Colonic mucosa (tissue), 4 donors: ENCODE measurements around the gene FAM50A. TPM values are rescaled to one million over a fixed set of nuclear protein-coding genes. Genes with fewer than 3 reads are reported as not detected.

Experiments used
- DNase-seq: peaks from one replicate; pipeline ENCODE4 v3.0.0-alpha.2; 2020
- H3K27ac ChIP-seq: fragments of 200-600 bp; one replicate; pipeline ENCODE4 v1.8.0; 2021
- H3K27me3 ChIP-seq: fragments of 200-600 bp; one replicate; pipeline ENCODE4 v1.8.0; 2021
- H3K36me3 ChIP-seq: fragments of 200-600 bp; one replicate; pipeline ENCODE4 v1.8.0; 2021
- H3K4me1 ChIP-seq: fragments of 200-600 bp; one replicate; pipeline ENCODE4 v1.8.0; 2021; ENCODE audit warnings: mild to moderate bottlenecking
- H3K4me3 ChIP-seq: fragments of 200-600 bp; one replicate; pipeline ENCODE4 v1.8.0; 2021
- H3K9ac ChIP-seq, 2 donors: one replicate each; pipeline ENCODE4 v1.7.0; 2013; ENCODE audit warnings: control low read depth in 2 of 2, low read depth in 2 of 2, low read length in 2 of 2
- H3K9me3 ChIP-seq: fragments of 200-600 bp; one replicate; pipeline ENCODE4 v1.8.0; 2021
- intact Hi-C: fragments of 100-400 bp; cut with DNase I; formaldehyde crosslinking; loops from one replicate; pipeline ENCODE4 v1.14.1; 2022
- total RNA-seq, 2 donors: library from RNA; stranded (reverse); fragmentation: NEBNext Ultra II Directional in 1 of 2; extraction: Animal tissue kit (Norgen Biotek cat#: 25700) in 1 of 2; gene quantifications; one replicate each; pipeline ENCODE4 v1.2.1, GENCODE V29; 2021
- TF ChIP-seq, protein P1 (sequence below): fragments of 200-600 bp; IDR thresholded peaks from one replicate; pipeline ENCODE4 v1.8.0; 2022; ENCODE audit warnings: antibody characterized with exemption, mild to moderate bottlenecking
- donor health status: healthy.
- donor health status: DM: no; HTN: no; CAD: no.
- donor health status: DM: no; HTN: no; CAD: no.

FAM50A gene
- total RNA-seq, 2 donors from 2014 or later: 41.9 to 60.1 TPM

DNA sequence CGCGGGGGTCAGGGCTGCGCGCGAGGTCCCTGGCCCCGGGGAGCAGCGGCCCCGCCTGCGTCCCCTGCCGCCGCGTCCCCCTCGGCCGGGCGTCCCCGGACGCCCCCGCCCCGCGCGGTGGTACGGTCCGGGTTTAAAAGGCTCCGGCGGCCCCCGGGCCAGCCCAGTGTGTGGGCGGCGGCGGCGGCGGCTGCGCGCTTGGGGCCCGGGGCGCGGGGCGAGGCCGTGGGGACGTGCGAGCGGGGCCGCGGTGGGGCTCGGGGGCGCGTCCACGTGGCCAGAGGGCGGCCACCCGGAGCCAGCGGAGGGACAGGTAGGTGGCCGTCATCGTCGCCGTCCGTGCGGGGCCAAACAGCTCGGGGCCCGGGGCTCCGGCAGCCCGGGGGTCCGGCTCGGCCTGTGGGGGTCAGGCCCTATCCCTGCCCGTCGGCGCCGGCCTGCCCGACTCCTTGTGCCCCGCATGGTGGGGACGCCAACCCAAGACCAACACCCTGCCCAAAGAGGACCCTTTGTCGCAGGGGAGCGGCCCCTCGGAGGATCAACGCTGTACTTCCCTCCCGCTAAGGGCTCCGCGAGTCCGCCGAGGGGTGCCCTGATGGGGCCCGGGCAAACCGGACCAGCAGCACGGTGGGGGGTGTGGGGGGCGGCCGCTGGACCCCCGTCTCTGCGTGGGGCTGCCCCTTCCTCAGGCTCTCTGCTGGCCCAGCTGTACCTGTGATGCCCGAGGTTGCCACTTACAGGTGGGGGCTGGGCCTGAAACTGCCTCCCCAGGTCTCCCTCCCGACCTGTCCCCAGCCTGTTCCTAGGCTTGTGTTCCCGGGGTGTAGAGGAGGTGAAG, 14.4 kb downstream of the FAM50A start, which contains the start of gene PLXNA3:
TSS of gene PLXNA3 (plus strand) at position 166 of the 838 bp plus-strand sequence. CDS start 1,903 bp downstream, outside the sequence.
- TF ChIP-seq, protein P1, sequence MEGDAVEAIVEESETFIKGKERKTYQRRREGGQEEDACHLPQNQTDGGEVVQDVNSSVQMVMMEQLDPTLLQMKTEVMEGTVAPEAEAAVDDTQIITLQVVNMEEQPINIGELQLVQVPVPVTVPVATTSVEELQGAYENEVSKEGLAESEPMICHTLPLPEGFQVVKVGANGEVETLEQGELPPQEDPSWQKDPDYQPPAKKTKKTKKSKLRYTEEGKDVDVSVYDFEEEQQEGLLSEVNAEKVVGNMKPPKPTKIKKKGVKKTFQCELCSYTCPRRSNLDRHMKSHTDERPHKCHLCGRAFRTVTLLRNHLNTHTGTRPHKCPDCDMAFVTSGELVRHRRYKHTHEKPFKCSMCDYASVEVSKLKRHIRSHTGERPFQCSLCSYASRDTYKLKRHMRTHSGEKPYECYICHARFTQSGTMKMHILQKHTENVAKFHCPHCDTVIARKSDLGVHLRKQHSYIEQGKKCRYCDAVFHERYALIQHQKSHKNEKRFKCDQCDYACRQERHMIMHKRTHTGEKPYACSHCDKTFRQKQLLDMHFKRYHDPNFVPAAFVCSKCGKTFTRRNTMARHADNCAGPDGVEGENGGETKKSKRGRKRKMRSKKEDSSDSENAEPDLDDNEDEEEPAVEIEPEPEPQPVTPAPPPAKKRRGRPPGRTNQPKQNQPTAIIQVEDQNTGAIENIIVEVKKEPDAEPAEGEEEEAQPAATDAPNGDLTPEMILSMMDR: no peak
- DNase-seq: no peak
- Histone ChIP-seq H3K36me3 (no peaks in the 10 kb centered on the region), H3K27ac (peak within 1 kb of the TSS; percentile 55), H3K4me3 (peak within 1 kb of the TSS; percentile 66), H3K9ac (peak within 1 kb of the TSS; percentile 60 to 79), H3K4me1 (no peaks in the 10 kb centered on the region), H3K27me3 (peaks cover 6% of the 10 kb centered on the region), H3K9me3 (no peaks in the 10 kb centered on the region)
- intact Hi-C loops: no loop called here

DNA sequence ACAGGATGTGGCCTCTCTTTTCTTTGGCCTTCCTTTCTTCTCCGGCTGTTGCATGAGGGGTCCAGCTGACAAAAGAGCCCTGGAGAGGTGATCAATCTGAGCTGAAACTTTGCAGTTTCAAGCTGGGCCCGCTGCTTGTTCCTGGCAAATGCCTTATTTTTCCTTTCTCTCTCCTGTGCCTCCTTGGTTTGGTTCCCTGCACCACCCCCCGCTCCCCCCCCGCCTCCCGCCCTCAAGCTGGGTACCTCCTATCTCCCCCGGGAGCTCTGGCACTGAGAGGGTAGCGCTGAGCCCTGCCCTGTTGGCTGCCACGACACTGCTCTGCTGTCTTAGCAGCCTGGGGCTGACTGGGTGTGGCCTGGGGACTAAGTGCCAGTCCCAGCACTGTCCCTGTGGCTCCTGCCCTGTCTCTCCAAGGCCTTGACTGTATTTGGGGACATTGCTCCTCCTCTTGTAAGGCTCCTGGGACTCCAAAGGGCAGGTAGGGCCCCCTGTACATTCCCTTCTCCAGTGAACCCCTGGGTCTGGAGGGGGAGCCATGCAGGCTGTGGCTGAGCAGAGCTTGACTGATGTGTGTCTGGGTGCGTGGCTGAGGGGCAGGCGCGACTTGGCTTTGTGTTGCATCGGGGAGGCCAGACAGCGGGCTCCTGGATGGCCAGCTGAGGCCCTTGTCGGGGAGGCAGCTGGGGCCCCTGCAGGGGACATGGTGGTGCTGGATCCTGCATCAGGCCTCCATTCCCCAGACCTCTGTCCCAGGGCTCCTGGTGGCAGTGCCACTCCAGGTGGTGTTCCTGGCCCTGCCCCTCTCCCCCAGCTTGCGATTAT, 15.2 kb downstream of the FAM50A start:
- DNase-seq: peak; percentile 53
- TF ChIP-seq, protein P1: no peak
- intact Hi-C loops: no loop called here
- Histone ChIP-seq H3K27me3 (peaks cover 6% of the 10 kb centered on the region), H3K4me3 (peak overlapping the region; percentile 66), H3K9ac (peak overlapping the region; percentile 60 to 79), H3K27ac (peak overlapping the region; percentile 55), H3K4me1 (no peaks in the 10 kb centered on the region), H3K36me3 (no peaks in the 10 kb centered on the region), H3K9me3 (no peaks in the 10 kb centered on the region)

DNA sequence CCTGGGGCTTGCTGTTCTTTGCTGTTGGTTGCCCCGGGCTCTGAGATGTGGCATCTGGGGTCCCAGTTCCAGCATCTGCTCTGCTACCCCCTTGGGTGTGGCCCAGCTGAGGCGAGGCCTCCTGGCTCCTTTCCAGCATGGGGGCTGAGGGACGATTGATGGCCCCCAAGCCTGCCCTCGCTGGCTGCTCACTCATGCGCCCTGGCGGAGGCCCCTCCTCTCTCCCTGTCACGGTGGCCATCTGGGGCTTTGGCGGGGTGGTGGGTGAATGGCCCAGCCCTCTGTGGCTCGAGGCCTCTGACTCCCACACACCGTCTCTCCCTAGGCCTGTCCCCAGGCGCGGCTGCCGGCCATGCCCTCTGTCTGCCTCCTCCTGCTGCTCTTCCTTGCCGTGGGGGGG, 15.9 kb downstream of the FAM50A start:
- Histone ChIP-seq H3K27ac (no peak overlapping the region), H3K27me3 (peaks cover 6% of the 10 kb centered on the region), H3K9me3 (no peaks in the 10 kb centered on the region), H3K36me3 (no peaks in the 10 kb centered on the region), H3K4me3 (peak overlapping the region; percentile 66), H3K9ac (no peak overlapping the region), H3K4me1 (no peaks in the 10 kb centered on the region)
- DNase-seq: no peak
- intact Hi-C loops: no loop called here
- TF ChIP-seq, protein P1: no peak

DNA sequence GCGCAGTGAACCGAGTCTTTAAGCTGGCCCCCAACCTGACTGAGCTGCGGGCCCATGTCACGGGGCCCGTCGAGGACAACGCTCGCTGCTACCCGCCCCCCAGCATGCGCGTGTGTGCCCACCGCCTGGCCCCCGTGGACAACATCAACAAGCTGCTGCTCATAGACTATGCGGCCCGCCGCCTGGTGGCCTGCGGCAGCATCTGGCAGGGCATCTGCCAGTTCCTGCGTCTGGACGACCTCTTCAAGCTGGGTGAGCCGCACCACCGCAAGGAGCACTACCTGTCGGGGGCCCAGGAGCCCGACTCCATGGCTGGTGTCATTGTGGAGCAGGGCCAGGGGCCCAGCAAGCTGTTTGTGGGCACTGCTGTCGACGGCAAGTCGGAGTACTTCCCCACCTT, 16.4 kb downstream of the FAM50A start:
- no peaks in the 10 kb centered on the region for H3K36me3 ChIP-seq
- no peak for DNase-seq
- H3K9me3 ChIP-seq: no peaks in the 10 kb centered on the region
- H3K27ac ChIP-seq: no peak overlapping the region
- intact Hi-C loops: no loop called here
- H3K4me1 ChIP-seq: no peaks in the 10 kb centered on the region
- TF ChIP-seq, protein P1: no peak
- H3K9ac ChIP-seq: no peak overlapping the region
- H3K4me3 ChIP-seq: no peak overlapping the region
- H3K27me3 ChIP-seq: peaks cover 6% of the 10 kb centered on the region

DNA sequence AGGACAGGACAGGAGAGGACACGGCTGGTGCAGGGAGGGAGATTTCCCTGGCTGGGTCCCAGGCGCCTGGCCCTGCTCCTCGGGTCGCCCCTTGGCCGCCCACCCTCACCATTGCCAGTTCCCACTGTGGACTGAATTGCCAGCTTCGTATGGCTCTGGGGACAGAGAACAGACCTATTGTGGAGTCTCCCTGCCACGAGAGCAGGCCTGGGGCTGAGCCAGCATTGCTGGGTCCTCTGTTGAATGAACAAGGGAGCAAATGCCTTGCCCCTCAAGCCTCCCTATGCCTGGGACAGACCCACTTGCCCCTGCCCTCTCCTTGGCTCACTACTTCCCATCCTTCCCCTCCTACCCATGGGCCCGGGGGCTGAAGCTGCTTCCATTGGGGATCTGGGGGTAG, 18.5 kb downstream of the FAM50A start:
- H3K27me3 ChIP-seq: no peaks in the 10 kb centered on the region
- H3K9me3 ChIP-seq: no peaks in the 10 kb centered on the region
- no peak overlapping the region for H3K4me3 ChIP-seq
- intact Hi-C loops: no loop called here
- no peaks in the 10 kb centered on the region for H3K36me3 ChIP-seq
- no peak overlapping the region for H3K9ac ChIP-seq
- no peak overlapping the region for H3K27ac ChIP-seq
- TF ChIP-seq, protein P1: no peak
- DNase-seq: no peak
- no peaks in the 10 kb centered on the region for H3K4me1 ChIP-seq
